Osteocyte (in vitro differentiated cells): ENCODE measurements around the gene COX7A1. TPM values are rescaled to one million over a fixed set of nuclear protein-coding genes. Genes with fewer than 3 reads are reported as not detected.

ENCODE experiments used
- DNase-seq: peaks from one replicate; pipeline ENCODE4 v3.0.0; 2021; ENCODE audit warnings: mixed read lengths; ENCODE audit not compliant: unreplicated experiment; ENCODE audit errors: extremely low spot score
- H3K27ac Mint-ChIP-seq: one replicate; pipeline ENCODE4 v1.8.0; 2021; ENCODE audit warnings: mild to moderate bottlenecking, mixed read lengths; ENCODE audit not compliant: unreplicated experiment
- H3K27me3 Mint-ChIP-seq: one replicate; pipeline ENCODE4 v1.8.0; 2021; ENCODE audit warnings: mixed read lengths; ENCODE audit not compliant: unreplicated experiment
- H3K36me3 Mint-ChIP-seq: one replicate; pipeline ENCODE4 v1.8.0; 2021; ENCODE audit warnings: mixed read lengths; ENCODE audit not compliant: unreplicated experiment
- H3K4me1 Mint-ChIP-seq: one replicate; pipeline ENCODE4 v1.8.0; 2021; ENCODE audit warnings: mixed read lengths; ENCODE audit not compliant: unreplicated experiment
- H3K4me3 Mint-ChIP-seq: one replicate; pipeline ENCODE4 v1.8.0; 2021; ENCODE audit warnings: mild to moderate bottlenecking, moderate library complexity, mixed read lengths; ENCODE audit not compliant: unreplicated experiment
- H3K9me3 Mint-ChIP-seq: one replicate; pipeline ENCODE4 v1.8.0; 2021; ENCODE audit warnings: mixed read lengths; ENCODE audit not compliant: unreplicated experiment
- total RNA-seq: library from RNA; stranded (reverse); gene quantifications from 2 replicates; pipeline ENCODE4 v1.2.1, GENCODE V29; 2021
- TF ChIP-seq, protein P1 (sequence below): fragments of 200-600 bp; sonication (generic); IDR thresholded peaks from 2 replicates; pipeline ENCODE4 v1.5.0; 2021; ENCODE audit warnings: antibody characterized with exemption, mild to moderate bottlenecking, moderate library complexity

COX7A1 gene
- total RNA-seq, 1 donor from 2014 or later, result not detected

DNA sequence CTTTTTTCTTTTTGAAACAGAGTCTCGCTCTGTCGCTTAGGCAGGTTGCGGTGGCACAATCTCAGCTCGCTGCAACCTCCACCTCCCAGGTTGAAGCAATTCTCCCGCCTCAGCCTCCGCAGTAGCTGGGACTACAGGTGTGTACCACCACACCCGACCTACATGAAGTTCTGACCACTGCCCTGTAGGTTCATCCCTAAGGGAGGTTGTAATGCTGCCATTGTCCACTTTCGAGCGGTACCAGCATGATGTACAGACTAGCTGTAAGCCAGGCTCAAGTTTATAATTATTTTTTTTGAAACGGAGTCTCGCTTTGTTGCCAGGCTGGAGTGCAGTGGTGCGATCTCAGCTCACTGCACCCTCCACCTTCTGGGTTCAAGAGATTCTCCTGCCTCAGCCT is 11.6 kb upstream of the COX7A1 start:
- Mint-ChIP-seq H3K4me1 (no peaks in the 10 kb centered on the region), H3K4me3 (no peak overlapping the region), H3K27me3 (no peaks in the 10 kb centered on the region), H3K27ac (no peak overlapping the region), H3K9me3 (no peaks in the 10 kb centered on the region), H3K36me3 (peaks cover 4% of the 10 kb centered on the region)
- DNase-seq, result no peak
- TF ChIP-seq, protein P1, sequence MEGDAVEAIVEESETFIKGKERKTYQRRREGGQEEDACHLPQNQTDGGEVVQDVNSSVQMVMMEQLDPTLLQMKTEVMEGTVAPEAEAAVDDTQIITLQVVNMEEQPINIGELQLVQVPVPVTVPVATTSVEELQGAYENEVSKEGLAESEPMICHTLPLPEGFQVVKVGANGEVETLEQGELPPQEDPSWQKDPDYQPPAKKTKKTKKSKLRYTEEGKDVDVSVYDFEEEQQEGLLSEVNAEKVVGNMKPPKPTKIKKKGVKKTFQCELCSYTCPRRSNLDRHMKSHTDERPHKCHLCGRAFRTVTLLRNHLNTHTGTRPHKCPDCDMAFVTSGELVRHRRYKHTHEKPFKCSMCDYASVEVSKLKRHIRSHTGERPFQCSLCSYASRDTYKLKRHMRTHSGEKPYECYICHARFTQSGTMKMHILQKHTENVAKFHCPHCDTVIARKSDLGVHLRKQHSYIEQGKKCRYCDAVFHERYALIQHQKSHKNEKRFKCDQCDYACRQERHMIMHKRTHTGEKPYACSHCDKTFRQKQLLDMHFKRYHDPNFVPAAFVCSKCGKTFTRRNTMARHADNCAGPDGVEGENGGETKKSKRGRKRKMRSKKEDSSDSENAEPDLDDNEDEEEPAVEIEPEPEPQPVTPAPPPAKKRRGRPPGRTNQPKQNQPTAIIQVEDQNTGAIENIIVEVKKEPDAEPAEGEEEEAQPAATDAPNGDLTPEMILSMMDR, result no peak

GRCh38 chr19:36160821-36161596 is 8.8 kb upstream of the COX7A1 start:
- H3K27ac Mint-ChIP-seq, result no peak overlapping the region
- H3K36me3 Mint-ChIP-seq, result peaks cover 4% of the 10 kb centered on the region
- DNase-seq, result no peak
- no peak overlapping the region for H3K4me3 Mint-ChIP-seq
- TF ChIP-seq, protein P1, result no peak
- no peaks in the 10 kb centered on the region for H3K27me3 Mint-ChIP-seq
- no peaks in the 10 kb centered on the region for H3K4me1 Mint-ChIP-seq
- H3K9me3 Mint-ChIP-seq, result no peaks in the 10 kb centered on the region

DNA sequence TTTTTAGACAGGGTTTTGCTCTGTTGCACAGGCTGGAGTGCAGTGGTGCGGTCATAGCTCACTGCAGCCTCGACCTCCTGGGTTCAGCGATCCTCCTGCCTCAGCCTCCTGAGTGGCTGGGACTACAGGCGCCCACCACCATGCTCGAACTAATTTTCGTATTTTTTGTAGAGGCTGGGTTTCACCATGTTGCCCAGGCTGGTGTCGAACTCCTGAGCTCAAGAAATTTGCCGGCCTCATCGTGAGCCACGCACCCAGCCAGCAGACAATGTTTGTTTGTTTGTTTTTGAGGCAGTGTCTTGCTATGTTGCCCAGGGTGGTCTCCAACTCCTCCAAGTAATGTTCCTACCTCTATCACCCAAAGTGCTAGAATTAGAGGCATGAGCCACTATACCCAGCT is 879 bp upstream of the COX7A1 start:
- no peak for DNase-seq
- H3K4me3 Mint-ChIP-seq, result no peak overlapping the region
- peaks cover 26% of the 10 kb centered on the region for H3K36me3 Mint-ChIP-seq
- H3K9me3 Mint-ChIP-seq, result no peaks in the 10 kb centered on the region
- H3K4me1 Mint-ChIP-seq, result no peaks in the 10 kb centered on the region
- H3K27ac Mint-ChIP-seq, result no peak overlapping the region
- H3K27me3 Mint-ChIP-seq, result no peaks in the 10 kb centered on the region
- TF ChIP-seq, protein P1, result no peak

DNA sequence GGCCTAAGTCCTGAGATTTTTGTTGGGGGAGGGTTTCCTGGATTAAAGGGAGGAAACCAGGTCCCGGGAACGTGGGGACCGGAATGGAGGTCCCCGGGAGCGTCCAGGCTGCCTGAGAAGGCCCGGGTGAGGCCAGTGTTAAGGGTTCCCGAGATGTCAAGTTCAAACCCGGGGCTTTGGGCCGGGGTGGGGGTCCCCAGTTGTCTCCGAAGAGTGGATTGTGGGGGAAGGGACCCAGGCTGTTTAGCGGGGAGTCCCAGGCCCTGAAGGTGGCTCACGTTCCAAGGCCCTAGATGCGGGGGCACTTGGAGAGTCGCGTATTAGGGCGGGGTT is 262 bp downstream of the COX7A1 start:
- no peak overlapping the region for H3K27ac Mint-ChIP-seq
- H3K4me3 Mint-ChIP-seq, result no peak overlapping the region

More for the DNA sequence above, 262 bp downstream of the COX7A1 start:
- no peaks in the 10 kb centered on the region for H3K4me1 Mint-ChIP-seq
- H3K27me3 Mint-ChIP-seq, result no peaks in the 10 kb centered on the region
- TF ChIP-seq, protein P1, result no peak
- H3K36me3 Mint-ChIP-seq, result peaks cover 34% of the 10 kb centered on the region
- H3K9me3 Mint-ChIP-seq, result no peaks in the 10 kb centered on the region
- no peak for DNase-seq
